ENCODE measurements around the gene UNC5A. TPM values are rescaled to one million over a fixed set of nuclear protein-coding genes. Genes with fewer than 3 reads are reported as not detected.
A peak's percentile ranks its signal among the peaks of the same experiment; 100 is the strongest.

UNC5A gene
- total and polyA plus RNA-seq, 9 of the 15 experiments (the other 6 are each of a cell fraction or from before 2014, with no cell fraction given) = not detected

DNA sequence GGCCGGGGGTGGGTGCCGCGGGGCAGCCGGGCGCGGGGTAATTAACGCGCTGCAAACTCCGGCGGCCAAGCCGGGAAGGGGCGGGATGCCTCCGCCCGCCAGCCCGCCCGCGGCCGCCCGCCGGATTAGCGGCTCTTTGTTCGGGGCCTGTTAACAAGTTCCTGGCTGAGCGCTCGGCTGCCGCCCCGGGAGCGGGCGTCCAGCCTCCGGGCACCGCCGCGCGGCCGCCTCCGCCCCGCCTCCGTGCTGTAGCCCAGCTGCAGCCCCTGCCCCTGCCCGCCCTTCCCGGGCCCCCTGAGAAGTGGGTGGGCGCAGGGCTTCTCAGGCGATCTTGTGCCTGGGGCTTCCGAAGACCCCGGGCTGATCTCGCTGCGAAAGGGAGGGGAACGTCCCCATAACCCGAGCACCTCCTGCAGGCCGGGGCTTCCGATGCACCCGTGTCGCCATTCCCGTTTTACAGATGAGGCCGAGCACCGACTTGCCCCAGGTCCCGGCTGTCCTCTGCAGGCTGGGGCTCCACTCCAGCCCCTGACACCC is 7.5 kb downstream of the UNC5A start:
- Histone ChIP-seq H2AFZ (ENCODE audit: low read depth, low read length) (no peak overlapping the region), H4K20me1 (replicated peaks; ENCODE audit: control insufficient read depth, insufficient read depth, low read length) (peaks cover 17% of the 10 kb centered on the region), H3K4me1 (replicated peaks in 1 of 2; ENCODE audit: control insufficient read depth in 2 of 2, insufficient read depth in 2 of 2, low read length in 2 of 2) (peaks cover 0 to 19% of the 10 kb centered on the region in 2 experiments; a peak in 2 of 5 replicates), H3K4me2 (ENCODE audit: insufficient read depth, low read length) (no peak overlapping the region), H3K9ac (ENCODE audit: insufficient read depth in 1 of 2, low read depth in 2 of 2, low read length in 2 of 2) (no peak overlapping the region), H3K36me3 (ENCODE audit: control insufficient read depth, insufficient read depth, low read length) (no peaks in the 10 kb centered on the region), H3K9me3 (replicated peaks; ENCODE audit: control insufficient read depth, insufficient read depth, low read depth, low read length) (no peaks in the 10 kb centered on the region), H3K4me3 (no peak overlapping the region), H3K79me2 (ENCODE audit: control insufficient read depth, insufficient read depth, low read length) (no peaks in the 10 kb centered on the region), H3K27ac (ENCODE audit: extremely low read depth, low read depth, low read length) (no peak overlapping the region), H3K27me3 (ENCODE audit: control insufficient read depth in 2 of 2, insufficient read depth in 2 of 2, low read length in 2 of 2) (peaks cover 34 to 86% of the 10 kb centered on the region in 2 experiments), H3K9me1 (ENCODE audit: control insufficient read depth, insufficient read depth, low read length) (no peaks in the 10 kb centered on the region)
- 3% methylated on average over 40 of the region's 55 CpGs for WGBS (ENCODE audit: insufficient coverage, low coverage, missing lambda C conversion rate)
- DNase-seq (ENCODE audit: extremely low read depth in 1 of 4, low spot score in 3 of 4) (peak; percentile 21 to 59 (median 56)), FAIRE-seq (no peak), ATAC-seq (peak; percentile 63; the same call in 2 of the 3 replicates)
- CTCF ChIA-PET (ENCODE audit: low intra/inter-chr PET ratio) = no interaction called here
- POLR2A ChIA-PET = no interaction called here
- BruUV-seq (replicated peaks) = no TSS peak
- no peak for TF ChIP-seq ZNF347 (CRISPR knock-in tag; IDR thresholded peaks at IDR 0.05; ENCODE audit: low read depth)
- TF ChIP-seq MAZ (CRISPR knock-in tag; conservative IDR thresholded peaks at IDR 0.05 in 1 of 2, IDR thresholded peaks at IDR 0.05 in 1 of 2) = no peak
- TF ChIP-seq ZNF263 (CRISPR knock-in tag; IDR thresholded peaks at IDR 0.05; ENCODE audit: borderline replicate concordance) = no peak
- TF ChIP-seq ZNF175 (CRISPR knock-in tag; IDR thresholded peaks at IDR 0.05; ENCODE audit: low read depth) = no peak
- TF ChIP-seq, protein P1, sequence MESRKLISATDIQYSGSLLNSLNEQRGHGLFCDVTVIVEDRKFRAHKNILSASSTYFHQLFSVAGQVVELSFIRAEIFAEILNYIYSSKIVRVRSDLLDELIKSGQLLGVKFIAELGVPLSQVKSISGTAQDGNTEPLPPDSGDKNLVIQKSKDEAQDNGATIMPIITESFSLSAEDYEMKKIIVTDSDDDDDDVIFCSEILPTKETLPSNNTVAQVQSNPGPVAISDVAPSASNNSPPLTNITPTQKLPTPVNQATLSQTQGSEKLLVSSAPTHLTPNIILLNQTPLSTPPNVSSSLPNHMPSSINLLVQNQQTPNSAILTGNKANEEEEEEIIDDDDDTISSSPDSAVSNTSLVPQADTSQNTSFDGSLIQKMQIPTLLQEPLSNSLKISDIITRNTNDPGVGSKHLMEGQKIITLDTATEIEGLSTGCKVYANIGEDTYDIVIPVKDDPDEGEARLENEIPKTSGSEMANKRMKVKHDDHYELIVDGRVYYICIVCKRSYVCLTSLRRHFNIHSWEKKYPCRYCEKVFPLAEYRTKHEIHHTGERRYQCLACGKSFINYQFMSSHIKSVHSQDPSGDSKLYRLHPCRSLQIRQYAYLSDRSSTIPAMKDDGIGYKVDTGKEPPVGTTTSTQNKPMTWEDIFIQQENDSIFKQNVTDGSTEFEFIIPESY (CRISPR knock-in tag; IDR thresholded peaks at IDR 0.05) = no peak
- no peak for TF ChIP-seq NR2F6 (CRISPR knock-in tag; IDR thresholded peaks at IDR 0.05)
- TF ChIP-seq, protein P2, sequence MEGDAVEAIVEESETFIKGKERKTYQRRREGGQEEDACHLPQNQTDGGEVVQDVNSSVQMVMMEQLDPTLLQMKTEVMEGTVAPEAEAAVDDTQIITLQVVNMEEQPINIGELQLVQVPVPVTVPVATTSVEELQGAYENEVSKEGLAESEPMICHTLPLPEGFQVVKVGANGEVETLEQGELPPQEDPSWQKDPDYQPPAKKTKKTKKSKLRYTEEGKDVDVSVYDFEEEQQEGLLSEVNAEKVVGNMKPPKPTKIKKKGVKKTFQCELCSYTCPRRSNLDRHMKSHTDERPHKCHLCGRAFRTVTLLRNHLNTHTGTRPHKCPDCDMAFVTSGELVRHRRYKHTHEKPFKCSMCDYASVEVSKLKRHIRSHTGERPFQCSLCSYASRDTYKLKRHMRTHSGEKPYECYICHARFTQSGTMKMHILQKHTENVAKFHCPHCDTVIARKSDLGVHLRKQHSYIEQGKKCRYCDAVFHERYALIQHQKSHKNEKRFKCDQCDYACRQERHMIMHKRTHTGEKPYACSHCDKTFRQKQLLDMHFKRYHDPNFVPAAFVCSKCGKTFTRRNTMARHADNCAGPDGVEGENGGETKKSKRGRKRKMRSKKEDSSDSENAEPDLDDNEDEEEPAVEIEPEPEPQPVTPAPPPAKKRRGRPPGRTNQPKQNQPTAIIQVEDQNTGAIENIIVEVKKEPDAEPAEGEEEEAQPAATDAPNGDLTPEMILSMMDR (IDR thresholded peaks at IDR 0.05 in 2 of 3, conservative IDR thresholded peaks at IDR 0.05 in 1 of 3; ENCODE audit: insufficient read depth in 2 of 3, low read depth in 1 of 3, low read length in 3 of 3) = peak; percentile 41 to 42 (median 41); a peak in 5 of 6 replicates
- TF ChIP-seq, protein P3, sequence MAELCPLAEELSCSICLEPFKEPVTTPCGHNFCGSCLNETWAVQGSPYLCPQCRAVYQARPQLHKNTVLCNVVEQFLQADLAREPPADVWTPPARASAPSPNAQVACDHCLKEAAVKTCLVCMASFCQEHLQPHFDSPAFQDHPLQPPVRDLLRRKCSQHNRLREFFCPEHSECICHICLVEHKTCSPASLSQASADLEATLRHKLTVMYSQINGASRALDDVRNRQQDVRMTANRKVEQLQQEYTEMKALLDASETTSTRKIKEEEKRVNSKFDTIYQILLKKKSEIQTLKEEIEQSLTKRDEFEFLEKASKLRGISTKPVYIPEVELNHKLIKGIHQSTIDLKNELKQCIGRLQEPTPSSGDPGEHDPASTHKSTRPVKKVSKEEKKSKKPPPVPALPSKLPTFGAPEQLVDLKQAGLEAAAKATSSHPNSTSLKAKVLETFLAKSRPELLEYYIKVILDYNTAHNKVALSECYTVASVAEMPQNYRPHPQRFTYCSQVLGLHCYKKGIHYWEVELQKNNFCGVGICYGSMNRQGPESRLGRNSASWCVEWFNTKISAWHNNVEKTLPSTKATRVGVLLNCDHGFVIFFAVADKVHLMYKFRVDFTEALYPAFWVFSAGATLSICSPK (IDR thresholded peaks at IDR 0.05; ENCODE audit: borderline replicate concordance) = no peak
- TF ChIP-seq, protein P4, sequence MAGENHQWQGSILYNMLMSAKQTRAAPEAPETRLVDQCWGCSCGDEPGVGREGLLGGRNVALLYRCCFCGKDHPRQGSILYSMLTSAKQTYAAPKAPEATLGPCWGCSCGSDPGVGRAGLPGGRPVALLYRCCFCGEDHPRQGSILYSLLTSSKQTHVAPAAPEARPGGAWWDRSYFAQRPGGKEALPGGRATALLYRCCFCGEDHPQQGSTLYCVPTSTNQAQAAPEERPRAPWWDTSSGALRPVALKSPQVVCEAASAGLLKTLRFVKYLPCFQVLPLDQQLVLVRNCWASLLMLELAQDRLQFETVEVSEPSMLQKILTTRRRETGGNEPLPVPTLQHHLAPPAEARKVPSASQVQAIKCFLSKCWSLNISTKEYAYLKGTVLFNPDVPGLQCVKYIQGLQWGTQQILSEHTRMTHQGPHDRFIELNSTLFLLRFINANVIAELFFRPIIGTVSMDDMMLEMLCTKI (IDR thresholded peaks at IDR 0.05; ENCODE audit: partially characterized antibody) = no peak
- no peak for TF ChIP-seq GATA2 (CRISPR knock-in tag; IDR thresholded peaks at IDR 0.05)
- no peak for TF ChIP-seq SIN3A (IDR thresholded peaks at IDR 0.05; ENCODE audit: borderline replicate concordance in 2 of 2, control insufficient read depth in 1 of 2, low read depth in 2 of 2, low read length in 2 of 2)
- peak; percentile 85 for TF ChIP-seq ZNF764 (CRISPR knock-in tag; IDR thresholded peaks at IDR 0.05; ENCODE audit: low read depth)
- intact Hi-C loops (cut with micrococcal nuclease) (loop anchor here (5.0 kb wide), 1 partner anchor 279 kb away; no protein-coding TSS in a partner anchor), in situ Hi-C loops (cut with MboI) (no loop called here)
